Endodermal cell (in vitro differentiated cells): ENCODE measurements around the gene KLHL26. TPM values are rescaled to one million over a fixed set of nuclear protein-coding genes. Genes with fewer than 3 reads are reported as not detected.
"Not testable (repeated sequence)": the region's sequence is repeated elsewhere in the genome, so short reads cannot be mapped to it uniquely, and the experiment has no call there.

Experiments used
- DNase-seq: peaks from one replicate; pipeline ENCODE4 v3.0.0-alpha.2; 2017
- H3K27ac ChIP-seq: 2 replicates; pipeline ENCODE4 v1.5.1; 2013; ENCODE audit warnings: mild to moderate bottlenecking, low read depth, low read length, moderate library complexity
- H3K27me3 ChIP-seq: 2 replicates; pipeline ENCODE4 v1.6.1; 2013; ENCODE audit warnings: mild to moderate bottlenecking, low read length, moderate library complexity; ENCODE audit not compliant: insufficient read depth, control insufficient read depth, poor library complexity, severe bottlenecking
- H3K36me3 ChIP-seq: 2 replicates; pipeline ENCODE4 v1.7.0; 2013; ENCODE audit warnings: mild to moderate bottlenecking, low read length, moderate library complexity; ENCODE audit not compliant: control insufficient read depth, insufficient read depth
- H3K4me1 ChIP-seq: one replicate; pipeline ENCODE4 v1.7.0; 2013; ENCODE audit warnings: low read length; ENCODE audit not compliant: control insufficient read depth, insufficient read depth
- H3K4me3 ChIP-seq: 2 replicates; pipeline ENCODE4 v1.5.1; 2013; ENCODE audit warnings: mild to moderate bottlenecking, low read length, moderate library complexity
- H3K9ac ChIP-seq: 2 replicates; pipeline ENCODE4 v1.6.1; 2013; ENCODE audit warnings: mild to moderate bottlenecking, low read length, moderate library complexity; ENCODE audit not compliant: poor library complexity, severe bottlenecking; ENCODE audit errors: extremely low read depth
- H3K9me3 ChIP-seq: 2 replicates; pipeline ENCODE4 v1.6.1; 2013; ENCODE audit warnings: mild to moderate bottlenecking, low read length, moderate library complexity; ENCODE audit not compliant: control insufficient read depth
- H3K27ac Mint-ChIP-seq: 2 replicates; pipeline ENCODE4 v1.8.0; 2020; ENCODE audit warnings: mixed read lengths
- H3K27me3 Mint-ChIP-seq: 2 replicates; pipeline ENCODE4 v1.8.0; 2021; ENCODE audit warnings: mild to moderate bottlenecking, mixed read lengths; ENCODE audit not compliant: insufficient read depth
- H3K36me3 Mint-ChIP-seq: 2 replicates; pipeline ENCODE4 v1.8.0; 2020; ENCODE audit warnings: low read depth, mixed read lengths
- H3K4me1 Mint-ChIP-seq: 2 replicates; pipeline ENCODE4 v1.8.0; 2020; ENCODE audit warnings: mixed read lengths
- H3K4me3 Mint-ChIP-seq: 2 replicates; pipeline ENCODE4 v1.8.0; 2020; ENCODE audit warnings: mild to moderate bottlenecking, moderate library complexity, mixed read lengths
- H3K9me3 Mint-ChIP-seq: 2 replicates; pipeline ENCODE4 v1.8.0; 2020; ENCODE audit warnings: mild to moderate bottlenecking, mixed read lengths
- CTCF ChIP-seq: fragments of 200-600 bp; sonication (generic); conservative IDR thresholded peaks from 2 replicates; pipeline ENCODE4 v1.5.0; 2021; ENCODE audit warnings: antibody characterized with exemption, mild to moderate bottlenecking
- WGBS, 2 experiments: methylation state at CpG; one replicate each; pipeline versions ENCODE4 v1.1.5 to v1.1.7; 2013; ENCODE audit warnings: missing lambda C conversion rate in 2 of 2, mixed read lengths in 1 of 2; ENCODE audit not compliant: insufficient coverage in 1 of 2, insufficient read length in 1 of 2; 5-methylcytosine and 5-hydroxymethylcytosine counted together
- total RNA-seq, 2 donors: library from RNA; stranded (reverse); fragmentation: NEBNext Ultra II Directional in 1 of 2; extraction: Animal tissue kit (Norgen Biotek cat#: 25700) in 1 of 2; gene quantifications; 2 replicates in 1 of 2; 3 replicates in 1 of 2; pipeline ENCODE4 v1.2.1, GENCODE V29; 2021

The KLHL26 gene
- total RNA-seq, 2 donors from 2014 or later: 9.4 to 11.2 TPM

DNA sequence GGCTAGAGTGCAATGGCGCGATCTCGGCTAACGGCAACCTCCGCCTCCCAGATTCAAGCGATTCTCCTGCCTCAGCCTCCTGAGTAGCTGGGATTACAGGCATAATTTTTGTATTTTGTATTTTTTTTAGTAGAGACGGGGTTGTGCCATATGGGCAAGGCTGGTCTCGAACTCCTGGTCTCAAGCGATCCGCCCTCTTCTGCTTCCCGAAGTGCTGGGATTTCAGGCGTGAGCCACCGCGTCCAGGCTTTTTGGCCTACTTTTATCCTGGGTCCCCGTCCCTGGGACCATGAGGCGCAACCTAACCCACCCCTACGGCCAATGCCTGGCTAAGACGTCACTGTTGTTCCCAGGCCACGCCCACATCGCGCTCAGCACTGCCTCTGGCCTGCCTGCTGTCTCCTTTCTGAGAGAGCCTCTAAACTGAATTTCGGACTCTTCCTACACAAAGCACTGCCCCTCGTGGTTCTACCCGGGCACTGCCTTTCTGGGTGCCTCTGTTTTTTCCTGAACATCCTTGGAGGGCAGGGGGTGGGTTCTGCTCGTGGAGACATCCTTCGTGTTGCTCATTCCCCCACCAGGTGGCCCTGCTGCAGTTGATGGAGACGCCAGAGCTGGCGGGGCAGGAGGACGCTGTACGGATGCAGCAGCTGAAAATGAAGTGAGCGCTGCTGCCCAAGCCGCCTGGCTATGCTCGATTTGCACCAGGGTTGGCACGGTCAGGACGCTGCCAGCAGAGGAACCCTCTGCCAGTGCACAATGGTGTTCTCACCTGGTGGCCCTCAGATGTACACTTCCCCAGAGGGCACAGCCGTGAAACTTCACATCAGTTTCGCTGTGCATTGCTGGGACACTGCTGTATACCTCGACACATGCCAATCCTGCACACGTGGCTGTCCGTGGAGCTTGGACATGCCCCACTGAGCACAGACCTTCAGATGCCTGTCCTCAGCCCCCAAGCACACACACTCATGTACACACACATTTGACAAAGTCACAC, 46.3 kb upstream of the KLHL26 start:
- H3K27ac ChIP-seq: peak overlapping the region; percentile 54
- DNase-seq: peak; percentile 99
- Mint-ChIP-seq H3K4me1 (peaks cover 22% of the 10 kb centered on the region), H3K27ac (peak overlapping the region; percentile 95), H3K4me3 (peak overlapping the region; percentile 77), H3K9me3 (no peaks in the 10 kb centered on the region), H3K27me3 (no peaks in the 10 kb centered on the region), H3K36me3 (peaks cover 5% of the 10 kb centered on the region)
- H3K4me1 ChIP-seq: peaks cover 3% of the 10 kb centered on the region
- peak overlapping the region; percentile 86 for H3K4me3 ChIP-seq
- 31 to 57% methylated on average over 20 to 40 of the region's 40 CpGs for WGBS, 2 experiments
- H3K36me3 ChIP-seq: peaks cover 9% of the 10 kb centered on the region
- peak overlapping the region; percentile 65 for H3K9ac ChIP-seq
- TF ChIP-seq CTCF: peak; percentile 84
- no peaks in the 10 kb centered on the region for H3K27me3 ChIP-seq
- no peaks in the 10 kb centered on the region for H3K9me3 ChIP-seq

GRCh38 chr19:18591735-18592385, 45.0 kb upstream of the KLHL26 start:
- Histone ChIP-seq H3K9ac (no peak overlapping the region), H3K4me3 (no peak overlapping the region), H3K9me3 (no peaks in the 10 kb centered on the region), H3K27ac (no peak overlapping the region), H3K36me3 (peaks cover 9% of the 10 kb centered on the region), H3K27me3 (no peaks in the 10 kb centered on the region), H3K4me1 (peaks cover 3% of the 10 kb centered on the region)
- H3K27ac Mint-ChIP-seq: no peak overlapping the region
- no peak for TF ChIP-seq CTCF
- DNase-seq: no peak
- peaks cover 5% of the 10 kb centered on the region for H3K36me3 Mint-ChIP-seq
- WGBS, 2 experiments: 95% methylated on average over 20 to 22 of the region's 22 CpGs
- no peak overlapping the region for H3K4me3 Mint-ChIP-seq
- H3K9me3 Mint-ChIP-seq: no peaks in the 10 kb centered on the region
- H3K27me3 Mint-ChIP-seq: no peaks in the 10 kb centered on the region
- peaks cover 22% of the 10 kb centered on the region for H3K4me1 Mint-ChIP-seq

DNA sequence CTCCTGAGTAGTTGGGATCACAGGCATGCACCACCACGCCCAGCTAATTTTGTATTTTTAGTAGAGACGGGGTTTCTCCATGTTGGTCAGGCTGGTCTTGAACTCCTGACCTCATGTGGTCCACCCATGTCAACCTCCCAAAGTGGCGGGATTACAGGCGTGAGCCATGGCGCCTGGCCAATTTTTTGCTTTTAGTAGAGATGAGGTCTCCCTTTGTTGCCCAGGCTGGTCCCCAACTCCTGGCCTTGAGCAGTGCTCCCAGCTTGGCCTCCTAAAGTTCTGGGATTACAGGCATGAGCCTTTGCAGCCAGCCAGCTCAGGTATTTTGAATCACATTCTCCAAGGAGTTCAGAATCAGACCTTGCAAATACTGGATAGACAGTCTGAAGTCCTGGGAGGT, 44.1 kb upstream of the KLHL26 start:
- not testable (repeated sequence) for H3K4me3 ChIP-seq, H3K27ac ChIP-seq, H3K27me3 ChIP-seq, H3K9ac ChIP-seq, H3K9me3 Mint-ChIP-seq, H3K4me1 ChIP-seq, H3K9me3 ChIP-seq, H3K27me3 Mint-ChIP-seq, H3K36me3 Mint-ChIP-seq, H3K36me3 ChIP-seq
- Mint-ChIP-seq H3K4me1 (peaks cover 22% of the 10 kb centered on the region), H3K4me3 (peak overlapping the region; percentile 53), H3K27ac (peak overlapping the region; percentile 58)
- WGBS, 2 experiments: 87 to 95% methylated on average over 5 of the region's 5 CpGs
- peak; percentile 38 for DNase-seq
